A549 (cell line): ENCODE data around the gene INPP5F.

Source experiments
- EP300 ChIP-seq, 2 experiments: fragments of >200 bp; sonication (Bioruptor Twin); formaldehyde crosslinking; IDR thresholded peaks; 2 replicates in 1 of 2; 3 replicates in 1 of 2; pipeline ENCODE4 v1.6.1; 2016 to 2017
- FOSL2 ChIP-seq, 2 experiments: fragments of 450-650 bp in 1 of 2; fragments of >200 bp in 1 of 2; sonication (Bioruptor Twin) in 1 of 2; formaldehyde crosslinking; IDR thresholded peaks; 2 replicates each; pipeline versions ENCODE4 v1.5.0 to v1.6.1; 2016 to 2020; ENCODE audit warnings: mild to moderate bottlenecking in 1 of 2, moderate library complexity in 1 of 2
- KDM5A ChIP-seq: fragments of 200-600 bp; sonication (generic); IDR thresholded peaks from 2 replicates; pipeline ENCODE4 v1.6.1; 2016; ENCODE audit warnings: antibody characterized with exemption, mild to moderate bottlenecking
- POLR2A ChIP-seq: IDR thresholded peaks from 2 replicates; pipeline ENCODE4 v1.6.1; 2012; ENCODE audit warnings: mild to moderate bottlenecking, low read length
- SREBF2 ChIP-seq: fragments of 450-650 bp; IDR thresholded peaks from 2 replicates; pipeline ENCODE4 v1.6.1; 2014; ENCODE audit warnings: mild to moderate bottlenecking, moderate library complexity
- TF ChIP-seq, protein P1 (sequence below): fragments of >200 bp; sonication (Bioruptor Twin); formaldehyde crosslinking; IDR thresholded peaks from 3 replicates; pipeline ENCODE4 v1.5.1; 2016

DNA sequence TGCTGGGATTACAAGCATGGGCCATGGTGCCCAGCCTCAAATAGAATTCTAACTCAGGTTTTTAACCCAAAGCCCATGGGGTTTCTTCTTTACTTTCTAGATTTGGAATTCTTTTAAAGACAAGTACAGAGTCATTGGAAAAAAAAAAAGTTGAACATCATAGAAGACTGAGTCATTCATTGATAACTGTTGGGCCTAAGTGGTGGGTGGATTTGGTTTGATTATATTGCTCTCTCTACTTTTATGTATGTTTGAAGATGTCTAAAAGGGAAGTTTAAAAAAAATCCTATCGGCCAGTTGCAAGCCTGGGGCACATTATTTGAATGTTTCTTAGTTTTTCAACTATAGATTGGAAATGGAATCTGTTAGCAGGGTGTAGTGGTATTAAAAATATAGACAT lies 49.7 kb downstream of the INPP5F start:
- TF ChIP-seq, protein P1, sequence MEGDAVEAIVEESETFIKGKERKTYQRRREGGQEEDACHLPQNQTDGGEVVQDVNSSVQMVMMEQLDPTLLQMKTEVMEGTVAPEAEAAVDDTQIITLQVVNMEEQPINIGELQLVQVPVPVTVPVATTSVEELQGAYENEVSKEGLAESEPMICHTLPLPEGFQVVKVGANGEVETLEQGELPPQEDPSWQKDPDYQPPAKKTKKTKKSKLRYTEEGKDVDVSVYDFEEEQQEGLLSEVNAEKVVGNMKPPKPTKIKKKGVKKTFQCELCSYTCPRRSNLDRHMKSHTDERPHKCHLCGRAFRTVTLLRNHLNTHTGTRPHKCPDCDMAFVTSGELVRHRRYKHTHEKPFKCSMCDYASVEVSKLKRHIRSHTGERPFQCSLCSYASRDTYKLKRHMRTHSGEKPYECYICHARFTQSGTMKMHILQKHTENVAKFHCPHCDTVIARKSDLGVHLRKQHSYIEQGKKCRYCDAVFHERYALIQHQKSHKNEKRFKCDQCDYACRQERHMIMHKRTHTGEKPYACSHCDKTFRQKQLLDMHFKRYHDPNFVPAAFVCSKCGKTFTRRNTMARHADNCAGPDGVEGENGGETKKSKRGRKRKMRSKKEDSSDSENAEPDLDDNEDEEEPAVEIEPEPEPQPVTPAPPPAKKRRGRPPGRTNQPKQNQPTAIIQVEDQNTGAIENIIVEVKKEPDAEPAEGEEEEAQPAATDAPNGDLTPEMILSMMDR: no peak
- TF ChIP-seq FOSL2 (IDR thresholded peaks at IDR 0.05): no peak
- no peak for TF ChIP-seq FOSL2 (CRISPR knock-in tag; IDR thresholded peaks at IDR 0.05)
- no peak for TF ChIP-seq SREBF2
- TF ChIP-seq POLR2A: no peak
- TF ChIP-seq KDM5A: no peak
- TF ChIP-seq EP300 (IDR thresholded peaks at IDR 0.05): no peak
